ENCODE measurements around the gene TNFRSF1A. TPM values are rescaled to one million over a fixed set of nuclear protein-coding genes. Genes with fewer than 3 reads are reported as not detected.

The TNFRSF1A gene
- total RNA-seq, 4 donors from 2014 or later = 121 to 190 (median 134) TPM

DNA sequence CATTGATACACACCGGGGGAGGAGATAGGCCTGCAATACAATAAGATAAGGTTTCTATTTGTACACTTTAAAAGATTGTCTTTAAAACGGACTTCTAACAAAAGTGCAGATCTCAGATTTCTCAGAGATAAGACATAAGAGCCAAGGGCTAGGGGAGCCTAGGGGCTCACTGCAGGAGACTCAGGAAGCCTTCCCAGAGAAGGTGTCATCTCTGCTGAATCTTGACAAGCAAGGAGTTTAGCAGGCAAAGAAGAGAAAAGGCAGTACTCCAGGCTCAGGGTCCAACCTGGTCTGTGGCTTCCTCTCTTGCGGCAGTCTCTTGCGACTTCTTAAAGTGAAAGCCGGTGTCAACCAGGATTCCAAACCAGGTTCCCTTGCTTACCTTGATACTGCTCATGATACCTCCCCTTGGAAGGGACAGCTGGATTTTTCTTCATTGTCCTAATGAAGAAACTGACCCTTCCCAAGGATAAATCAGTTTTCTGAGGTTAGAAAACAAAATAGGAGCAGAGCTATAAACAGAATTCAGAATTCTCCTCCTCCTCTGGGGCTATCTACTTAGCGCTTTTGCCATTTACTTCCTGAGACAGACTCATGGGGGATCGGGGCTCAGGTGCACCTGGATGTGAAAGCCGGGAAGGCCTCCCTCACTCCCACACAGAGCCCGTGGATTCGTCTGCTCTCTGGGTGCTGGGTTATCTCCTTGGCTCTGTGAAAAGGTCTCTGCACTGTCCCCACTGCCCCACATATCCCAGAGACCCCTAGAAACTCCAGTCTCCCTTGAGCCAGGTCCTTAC, 35.2 kb upstream of the TNFRSF1A start:
- TF ChIP-seq, protein P1, sequence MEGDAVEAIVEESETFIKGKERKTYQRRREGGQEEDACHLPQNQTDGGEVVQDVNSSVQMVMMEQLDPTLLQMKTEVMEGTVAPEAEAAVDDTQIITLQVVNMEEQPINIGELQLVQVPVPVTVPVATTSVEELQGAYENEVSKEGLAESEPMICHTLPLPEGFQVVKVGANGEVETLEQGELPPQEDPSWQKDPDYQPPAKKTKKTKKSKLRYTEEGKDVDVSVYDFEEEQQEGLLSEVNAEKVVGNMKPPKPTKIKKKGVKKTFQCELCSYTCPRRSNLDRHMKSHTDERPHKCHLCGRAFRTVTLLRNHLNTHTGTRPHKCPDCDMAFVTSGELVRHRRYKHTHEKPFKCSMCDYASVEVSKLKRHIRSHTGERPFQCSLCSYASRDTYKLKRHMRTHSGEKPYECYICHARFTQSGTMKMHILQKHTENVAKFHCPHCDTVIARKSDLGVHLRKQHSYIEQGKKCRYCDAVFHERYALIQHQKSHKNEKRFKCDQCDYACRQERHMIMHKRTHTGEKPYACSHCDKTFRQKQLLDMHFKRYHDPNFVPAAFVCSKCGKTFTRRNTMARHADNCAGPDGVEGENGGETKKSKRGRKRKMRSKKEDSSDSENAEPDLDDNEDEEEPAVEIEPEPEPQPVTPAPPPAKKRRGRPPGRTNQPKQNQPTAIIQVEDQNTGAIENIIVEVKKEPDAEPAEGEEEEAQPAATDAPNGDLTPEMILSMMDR (IDR thresholded peaks at IDR 0.05) = no peak
- no peak for TF ChIP-seq POLR2A (IDR thresholded peaks at IDR 0.05)
- DNase-seq = no peak
- Histone ChIP-seq H3K27me3 (no peaks in the 10 kb centered on the region), H3K36me3 (no peaks in the 10 kb centered on the region), H3K27ac (peak overlapping the region; percentile 91 to 95 (median 93)), H3K9me3 (no peaks in the 10 kb centered on the region), H3K4me1 (peaks cover 48 to 89% (median 60%) of the 10 kb centered on the region in 3 donors), H3K4me3 (peak overlapping the region; percentile 36 to 64 (median 45))
- 40 to 58% methylated on average over 7 to 10 of the region's 10 CpGs for WGBS, 2 donors
- intact Hi-C loops (cut with DNase I) = loop anchor here (5.0 kb wide), 1 partner anchor 40 kb away; no protein-coding TSS in a partner anchor

DNA sequence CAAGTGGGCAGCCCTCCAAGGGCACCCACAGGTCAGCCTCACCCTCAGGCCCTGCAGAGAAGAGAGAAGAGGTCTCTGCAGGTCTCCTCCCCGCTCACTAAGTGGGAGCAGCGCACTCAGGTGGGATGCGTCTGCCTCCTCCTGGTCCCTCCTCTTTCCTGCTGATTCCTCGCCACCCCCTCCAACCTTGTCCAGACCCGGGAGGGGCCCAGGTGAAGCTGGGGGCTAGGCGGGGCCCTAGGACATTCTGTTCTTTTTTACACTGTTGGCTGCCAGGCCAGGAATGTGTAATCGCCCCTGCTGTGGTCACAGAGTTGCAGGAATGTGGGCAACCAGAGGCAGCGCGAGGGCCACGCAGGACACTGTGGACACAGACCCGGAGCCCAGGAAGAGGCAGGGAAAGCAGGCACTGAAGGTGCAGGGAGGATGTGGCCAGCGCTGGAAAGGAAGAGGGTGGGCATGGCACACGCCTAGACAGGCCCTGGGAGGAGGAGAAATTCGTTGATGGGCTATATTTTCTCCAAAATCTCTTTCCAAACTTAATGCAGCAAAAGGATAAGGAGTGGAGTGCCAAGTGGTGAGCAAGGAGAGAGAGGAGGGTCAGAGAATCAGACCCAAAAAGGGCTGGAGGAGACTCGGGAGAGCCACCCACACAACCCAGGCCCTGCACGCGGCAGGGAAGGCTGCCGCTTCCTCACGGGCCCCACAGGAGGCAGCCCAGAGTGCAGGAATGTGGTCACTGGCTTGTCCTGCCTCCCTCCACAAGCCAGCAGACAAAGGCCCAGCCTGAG, 34.4 kb upstream of the TNFRSF1A start:
- H3K4me3 ChIP-seq = peak overlapping the region; percentile 36 to 64 (median 45)
- intact Hi-C loops (cut with DNase I) = loop anchor here (5.0 kb wide), 1 partner anchor 39 kb away; no protein-coding TSS in a partner anchor
- WGBS, 2 donors = 11 to 22% methylated on average over 12 of the region's 19 CpGs

DNA sequence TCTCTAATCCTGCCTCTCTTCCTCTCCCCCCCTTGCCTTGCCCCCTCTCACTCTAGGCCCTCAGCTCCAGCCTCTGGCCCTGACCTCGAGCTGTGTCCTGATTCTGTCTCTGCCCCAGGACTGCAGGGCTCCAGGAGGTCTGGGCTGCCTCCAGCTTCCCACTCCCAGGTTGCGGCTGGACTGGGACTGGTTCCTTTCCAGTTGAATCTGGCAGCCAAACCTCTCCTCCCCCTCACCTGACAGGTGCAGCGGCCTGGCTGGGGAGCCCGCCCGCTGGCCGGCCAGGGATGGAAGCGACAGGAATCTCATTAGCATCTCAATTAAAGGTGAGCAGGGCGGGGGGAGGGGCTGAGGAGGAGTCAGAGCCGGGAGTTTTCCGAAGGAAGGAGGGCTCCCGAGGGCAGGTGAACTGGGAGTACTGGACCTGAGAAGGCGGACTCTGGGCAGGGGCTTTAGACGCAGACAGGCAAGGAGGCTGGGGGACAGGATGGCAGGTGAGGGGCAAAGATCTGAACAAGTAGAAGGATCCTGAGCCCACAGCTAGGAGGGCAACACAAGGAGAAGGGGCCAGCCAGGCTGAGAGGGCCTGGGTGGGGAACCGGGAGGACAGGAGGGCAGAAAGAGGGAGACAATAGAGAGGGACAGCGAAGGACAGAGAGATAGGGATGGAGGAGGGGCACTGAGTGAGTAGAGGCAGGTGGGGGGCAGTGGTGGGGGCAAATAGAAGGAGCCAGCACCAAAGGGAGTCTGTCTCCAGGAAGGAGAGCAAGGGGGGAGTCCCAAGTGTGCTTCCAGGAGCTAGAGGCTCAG, 33.6 kb upstream of the TNFRSF1A start, which contains the start of gene SCNN1A:
Gene SCNN1A, minus strand, starts transcription at position 295 of the 810 bp plus-strand sequence. CDS start 780 bp downstream, outside the sequence.
- intact Hi-C loops (cut with DNase I) = loop anchor here (5.0 kb wide), 1 partner anchor 38 kb away; no protein-coding TSS in a partner anchor
- H3K9me3 ChIP-seq = no peaks in the 10 kb centered on the region
- no peaks in the 10 kb centered on the region for H3K27me3 ChIP-seq
- H3K4me3 ChIP-seq = peak within 1 kb of the TSS; percentile 36 to 64 (median 45)
- peak within 1 kb of the TSS; percentile 91 to 95 (median 93) for H3K27ac ChIP-seq
- H3K4me1 ChIP-seq = peaks cover 43 to 100% (median 63%) of the 10 kb centered on the region in 3 donors
- H3K36me3 ChIP-seq = no peaks in the 10 kb centered on the region
- peak in 3 of 4 donors; percentile 28 to 78 (median 45) for TF ChIP-seq POLR2A (IDR thresholded peaks at IDR 0.05)
- TF ChIP-seq, protein P1 (IDR thresholded peaks at IDR 0.05) = peak in 1 of 6 experiments; percentile 5
- DNase-seq = no peak
- WGBS, 2 donors = 55% methylated on average over 5 to 8 of the region's 15 CpGs

More for the DNA sequence above, 34.4 kb upstream of the TNFRSF1A start:
- Histone ChIP-seq H3K27ac (peak overlapping the region; percentile 91 to 95 (median 93)), H3K27me3 (no peaks in the 10 kb centered on the region), H3K4me1 (peaks cover 51 to 97% (median 65%) of the 10 kb centered on the region in 3 donors), H3K9me3 (no peaks in the 10 kb centered on the region), H3K36me3 (no peaks in the 10 kb centered on the region)
- peak in 2 of 4 donors; percentile 9 to 15 for TF ChIP-seq POLR2A (IDR thresholded peaks at IDR 0.05)
- TF ChIP-seq, protein P1 (IDR thresholded peaks at IDR 0.05) = peak in 5 of 6 experiments; percentile 8 to 54 (median 37)
- no peak for DNase-seq

DNA sequence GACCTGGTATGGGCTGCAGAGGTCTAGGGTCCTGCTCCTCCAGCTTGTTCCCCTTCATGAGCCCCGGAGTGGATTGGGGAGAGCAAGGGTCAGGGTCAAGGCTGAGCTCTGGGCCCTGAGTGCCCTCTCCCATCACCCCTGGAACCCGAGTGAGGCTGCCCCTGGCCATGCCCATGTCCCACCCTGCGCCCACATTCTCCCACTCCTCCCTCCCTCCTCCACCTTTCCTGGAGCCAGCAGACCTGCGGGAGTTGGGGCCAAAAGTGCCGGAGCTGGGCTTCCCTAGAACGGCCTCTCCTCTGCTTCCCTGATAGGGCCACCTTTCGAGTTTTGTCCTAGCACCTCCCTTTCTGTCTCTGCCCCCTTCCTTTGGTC, 32.9 kb upstream of the TNFRSF1A start:
- Histone ChIP-seq H3K4me1 (peaks cover 40 to 100% (median 63%) of the 10 kb centered on the region in 3 donors), H3K4me3 (peak overlapping the region; percentile 36 to 64 (median 45)), H3K27ac (peak overlapping the region; percentile 91 to 95 (median 93)), H3K36me3 (no peaks in the 10 kb centered on the region), H3K9me3 (no peaks in the 10 kb centered on the region), H3K27me3 (no peaks in the 10 kb centered on the region)
- intact Hi-C loops (cut with DNase I) = loop anchor here (5.0 kb wide), 1 partner anchor 37 kb away; no protein-coding TSS in a partner anchor
- 37 to 47% methylated on average over 5 to 6 of the region's 7 CpGs for WGBS, 2 donors
- TF ChIP-seq POLR2A (IDR thresholded peaks at IDR 0.05) = no peak
- TF ChIP-seq, protein P1 (IDR thresholded peaks at IDR 0.05) = no peak
- DNase-seq = no peak

Data from esophagus squamous epithelium (tissue), 5 donors.